Keratinocyte (primary cell): Measurements from ENCODE around the gene TMEM266.

Experiments used
- CTCF ChIP-seq, 3 experiments: IDR thresholded peaks in 1 of 3; conservative IDR thresholded peaks in 1 of 3; optimal IDR thresholded peaks in 1 of 3; 2 replicates in 2 of 3; 3 replicates in 1 of 3; pipeline versions ENCODE3 to v1.5.1; 2011; ENCODE audit warnings: low read length in 3 of 3, mild to moderate bottlenecking in 3 of 3, moderate library complexity in 2 of 3, control low read depth in 1 of 3, inconsistent platforms in 1 of 3; ENCODE audit not compliant: insufficient read depth in 2 of 3; ENCODE audit errors: extremely low read depth in 1 of 3
- EZH2 ChIP-seq: IDR thresholded peaks from one replicate; pipeline ENCODE4 v1.6.1; 2012; ENCODE audit warnings: inconsistent platforms, mild to moderate bottlenecking, low read length, moderate library complexity

- TF ChIP-seq EZH2 (no peak), CTCF (optimal IDR thresholded peaks at IDR 0.05 in 1 of 3, IDR thresholded peaks at IDR 0.05 in 1 of 3, conservative IDR thresholded peaks at IDR 0.05 in 1 of 3; ENCODE audit: extremely low read depth in 1 of 3, insufficient read depth in 2 of 3, low read length in 3 of 3) (no peak)
These were observed 26.3 kb upstream of the TMEM266 start for GRCh38 chr15:76033438-76033837.
